Thyroid gland (tissue), 4 donors: ENCODE results near the gene ERBB3. TPM values are rescaled to one million over a fixed set of nuclear protein-coding genes. Genes with fewer than 3 reads are reported as not detected.

Experiments used
- DNase-seq, 2 donors: peaks; one replicate each; pipeline ENCODE4 v3.0.0-alpha.2; 2019
- H3K27ac ChIP-seq, 3 donors: fragments of 200-600 bp; sonication (generic); 1 replicate in 2 of 3; 2 replicates in 1 of 3; pipeline ENCODE4 v1.5.1; 2016 to 2019; ENCODE audit warnings: mild to moderate bottlenecking in 1 of 3, moderate library complexity in 1 of 3
- H3K27me3 ChIP-seq: fragments of 200-600 bp; sonication (generic); one replicate; pipeline ENCODE4 v1.5.1; 2019
- H3K36me3 ChIP-seq, 2 donors: fragments of 200-600 bp; sonication (generic); one replicate each; pipeline ENCODE4 v1.5.1; 2016 to 2019
- H3K4me1 ChIP-seq, 2 donors: fragments of 200-600 bp; sonication (generic); one replicate each; pipeline ENCODE4 v1.5.1; 2017 to 2019
- H3K4me3 ChIP-seq, 3 donors: fragments of 200-600 bp; sonication (generic); replicated peaks in 1 of 3; 1 replicate in 2 of 3; 2 replicates in 1 of 3; pipeline ENCODE4 v1.5.1; 2016; ENCODE audit warnings: mild to moderate bottlenecking in 1 of 3
- H3K9me3 ChIP-seq: fragments of 200-600 bp; sonication (generic); one replicate; pipeline ENCODE4 v1.5.1; 2017
- CTCF ChIP-seq, 6 experiments: fragments of 200-600 bp in 3 of 6; fragments of 450-650 bp in 3 of 6; sonication (generic) in 3 of 6; IDR thresholded peaks; one replicate each; pipeline ENCODE4 v1.5.1; 2016 to 2019; ENCODE audit warnings: antibody characterized with exemption in 6 of 6, mild to moderate bottlenecking in 2 of 6, inconsistent platforms in 1 of 6, moderate library complexity in 1 of 6
- POLR2A ChIP-seq, 2 donors: fragments of 450-650 bp; IDR thresholded peaks; one replicate each; pipeline ENCODE4 v1.6.1; 2017; ENCODE audit warnings: antibody characterized with exemption in 2 of 2, mild to moderate bottlenecking in 2 of 2, moderate library complexity in 1 of 2
- WGBS, 2 donors: methylation state at CpG; one replicate each; pipeline ENCODE4 v1.1.5; 2017; 5-methylcytosine and 5-hydroxymethylcytosine counted together
- intact Hi-C: fragments of 100-400 bp; cut with DNase I; formaldehyde crosslinking; loops from one replicate; pipeline ENCODE4 v1.15.1; 2023
- total RNA-seq, 4 donors: library from RNA; depleted of rRNA; stranded (reverse); fragments of >200 nt; gene quantifications; one replicate each; pipeline ENCODE4 v1.2.3, GENCODE V29; 2016

Gene ERBB3
- total RNA-seq, 4 donors from 2014 or later = 14.7 to 30.0 (median 20.4) TPM

GRCh38 chr12:56145217-56145616, 65.3 kb downstream of the ERBB3 start:
- WGBS, 2 donors = 85 to 96% methylated on average over 3 of the region's 3 CpGs
- Histone ChIP-seq H3K4me1 (peaks cover 4 to 20% of the 10 kb centered on the region in 2 donors), H3K4me3 (no peak overlapping the region), H3K27ac (peak overlapping the region in 1 of 3 donors; percentile 10), H3K27me3 (no peaks in the 10 kb centered on the region), H3K9me3 (no peaks in the 10 kb centered on the region), H3K36me3 (peaks cover 16 to 32% of the 10 kb centered on the region in 2 donors)
- intact Hi-C loops = no loop called here
- TF ChIP-seq CTCF (IDR thresholded peaks at IDR 0.05) = no peak
- DNase-seq = no peak

GRCh38 chr12:56146492-56147460, 66.8 kb downstream of the ERBB3 start:
- TF ChIP-seq POLR2A (IDR thresholded peaks at IDR 0.05) (no peak), CTCF (IDR thresholded peaks at IDR 0.05) (no peak)
- Histone ChIP-seq H3K4me1 (peaks cover 10 to 24% of the 10 kb centered on the region in 2 donors), H3K36me3 (peaks cover 16 to 28% of the 10 kb centered on the region in 2 donors), H3K27me3 (no peaks in the 10 kb centered on the region), H3K27ac (peak overlapping the region; percentile 16 to 50 (median 37)), H3K4me3 (no peak overlapping the region), H3K9me3 (no peaks in the 10 kb centered on the region)
- intact Hi-C loops = no loop called here
- 77 to 82% methylated on average over 13 of the region's 13 CpGs for WGBS, 2 donors
- no peak for DNase-seq

- no peak overlapping the region for H3K27ac ChIP-seq
- 69 to 71% methylated on average over 3 of the region's 3 CpGs for WGBS, 2 donors
- intact Hi-C loops = no loop called here
Measured at GRCh38 chr12:56150563-56150962, 70.6 kb downstream of the ERBB3 start.

GRCh38 chr12:56151672-56152131, 71.7 kb downstream of the ERBB3 start:
- H3K27ac ChIP-seq = peak overlapping the region; percentile 89 to 96 (median 92)
- H3K4me1 ChIP-seq = peaks cover 15 to 30% of the 10 kb centered on the region in 2 donors
- peak overlapping the region; percentile 37 to 73 (median 49) for H3K4me3 ChIP-seq
- intact Hi-C loops = no loop called here
- TF ChIP-seq POLR2A (IDR thresholded peaks at IDR 0.05) = no peak
- TF ChIP-seq CTCF (IDR thresholded peaks at IDR 0.05) = peak in 4 of 6 experiments; percentile 27 to 55 (median 37)
- 7 to 10% methylated on average over 11 to 12 of the region's 12 CpGs for WGBS, 2 donors
- H3K27me3 ChIP-seq = no peaks in the 10 kb centered on the region
- peak; percentile 56 to 57 for DNase-seq
- H3K36me3 ChIP-seq = no peaks in the 10 kb centered on the region
- no peaks in the 10 kb centered on the region for H3K9me3 ChIP-seq

More at GRCh38 chr12:56150563-56150962, 70.6 kb downstream of the ERBB3 start:
- Histone ChIP-seq H3K4me3 (no peak overlapping the region), H3K4me1 (peaks cover 18 to 34% of the 10 kb centered on the region in 2 donors), H3K9me3 (no peaks in the 10 kb centered on the region), H3K36me3 (no peaks in the 10 kb centered on the region), H3K27me3 (no peaks in the 10 kb centered on the region)
- TF ChIP-seq POLR2A (IDR thresholded peaks at IDR 0.05) (no peak), CTCF (IDR thresholded peaks at IDR 0.05) (no peak)
- no peak for DNase-seq
